Middle frontal gyrus (tissue), 1 donor: Measurements from ENCODE around the gene CFAP69.
A peak's percentile ranks its signal among the peaks of the same experiment; 100 is the strongest.

Experiments used
- DNase-seq: peaks from one replicate; pipeline ENCODE4 v3.0.0-alpha.2; 2015; ENCODE audit warnings: low spot score; ENCODE audit errors: extremely low spot score

Gene CFAP69

GRCh38 chr7:90244909-90245851 lies at the start of gene CFAP69:
CFAP69 (plus strand) TSS chr7:90245174; CDS start chr7:90245425, 251 bp downstream.
- DNase-seq, result peak; percentile 83

- DNase-seq, result no peak
Measured at GRCh38 chr7:90201500-90202195, 43.3 kb upstream of the CFAP69 start.

- DNase-seq, result no peak
Measured at GRCh38 chr7:90207956-90208355, 37.0 kb upstream of the CFAP69 start.

- DNase-seq, result no peak
Measured at GRCh38 chr7:90209776-90210175, 35.2 kb upstream of the CFAP69 start.

GRCh38 chr7:90210475-90210874 lies 34.5 kb upstream of the CFAP69 start:
- no peak for DNase-seq

- no peak for DNase-seq
Measured at GRCh38 chr7:90210981-90211380, 34.0 kb upstream of the CFAP69 start.

- peak; percentile 76 for DNase-seq
Measured at GRCh38 chr7:90211391-90212148, 33.4 kb upstream of the CFAP69 start, which contains the start of gene STEAP2. STEAP2 (plus strand) TSS chr7:90211740; CDS start chr7:90225083, 13,343 bp downstream.

GRCh38 chr7:90212149-90212495 lies 32.9 kb upstream of the CFAP69 start:
- DNase-seq, result no peak

- no peak for DNase-seq
Measured at GRCh38 chr7:90213521-90213920, 31.5 kb upstream of the CFAP69 start.

GRCh38 chr7:90216080-90216674 lies 28.8 kb upstream of the CFAP69 start:
- DNase-seq, result no peak

GRCh38 chr7:90216771-90217170 lies 28.2 kb upstream of the CFAP69 start:
- DNase-seq, result no peak

GRCh38 chr7:90222390-90222789 lies 22.6 kb upstream of the CFAP69 start:
- DNase-seq, result no peak

GRCh38 chr7:90222811-90223725 lies 21.9 kb upstream of the CFAP69 start:
- DNase-seq, result no peak

- no peak for DNase-seq
Measured at GRCh38 chr7:90224195-90224594, 20.8 kb upstream of the CFAP69 start.

- no peak for DNase-seq
Measured at GRCh38 chr7:90225181-90225580, 19.8 kb upstream of the CFAP69 start.

GRCh38 chr7:90225601-90226000 lies 19.4 kb upstream of the CFAP69 start:
- DNase-seq, result no peak

GRCh38 chr7:90227259-90227658 lies 17.7 kb upstream of the CFAP69 start:
- no peak for DNase-seq

GRCh38 chr7:90229682-90230081 lies 15.3 kb upstream of the CFAP69 start:
- no peak for DNase-seq

- no peak for DNase-seq
Measured at GRCh38 chr7:90230834-90231233, 14.1 kb upstream of the CFAP69 start.

- DNase-seq, result no peak
Measured at GRCh38 chr7:90231304-90231703, 13.7 kb upstream of the CFAP69 start.
